SK-N-MC (cell line): ENCODE data around the gene PRICKLE2.

ENCODE experiments used
- DNase-seq: peaks from one replicate; pipeline ENCODE4 v3.0.0-alpha.2; 2011; ENCODE audit warnings: low read depth, low spot score
- H3K27ac ChIP-seq: fragments of 200-600 bp; sonication (generic); 2 replicates; pipeline ENCODE4 v1.5.1; 2016; ENCODE audit warnings: mixed run types
- H3K36me3 ChIP-seq: fragments of 200-600 bp; sonication (generic); 2 replicates; pipeline ENCODE4 v1.6.1; 2017; ENCODE audit warnings: antibody characterized with exemption, low read length, mixed read lengths; ENCODE audit not compliant: insufficient read depth
- H3K4me3 ChIP-seq: fragments of 200-600 bp; sonication (generic); 2 replicates; pipeline ENCODE4 v1.5.1; 2016
- H3K9ac ChIP-seq: fragments of 200-600 bp; sonication (generic); 2 replicates; pipeline ENCODE4 v1.8.0; 2017; ENCODE audit warnings: mixed run types, mixed read lengths; ENCODE audit not compliant: insufficient read length
- H3K9me3 ChIP-seq: fragments of 200-600 bp; sonication (generic); 2 replicates; pipeline ENCODE4 v1.6.1; 2017; ENCODE audit warnings: low read depth, mild to moderate bottlenecking, antibody characterized with exemption, low read length, moderate library complexity, mixed read lengths
- EZH2 ChIP-seq: fragments of 200-600 bp; sonication (generic); IDR thresholded peaks from one replicate; pipeline ENCODE4 v1.6.1; 2017; ENCODE audit warnings: antibody characterized with exemption
- FOXP2 ChIP-seq: optimal IDR thresholded peaks from 2 replicates; pipeline ENCODE3; 2011; ENCODE audit warnings: mild to moderate bottlenecking, moderate library complexity; ENCODE audit not compliant: insufficient read depth; ENCODE audit errors: extremely low read length, control extremely low read depth
- POLR2AphosphoS5 ChIP-seq: IDR thresholded peaks from 2 replicates; pipeline ENCODE4 v1.6.1; 2012; ENCODE audit warnings: mild to moderate bottlenecking, low read depth, low read length, borderline replicate concordance

The PRICKLE2 gene

GRCh38 chr3:64240959-64241358 lies 15.7 kb upstream of the PRICKLE2 start:
- TF ChIP-seq EZH2 (no peak), FOXP2 (no peak), POLR2AphosphoS5 (no peak)
- Histone ChIP-seq H3K9me3 (no peaks in the 10 kb centered on the region), H3K27ac (no peak overlapping the region), H3K4me3 (no peak overlapping the region), H3K36me3 (no peaks in the 10 kb centered on the region), H3K9ac (no peak overlapping the region)
- no peak for DNase-seq

- DNase-seq, result no peak
- Histone ChIP-seq H3K9ac (no peak overlapping the region), H3K27ac (no peak overlapping the region), H3K9me3 (no peaks in the 10 kb centered on the region), H3K36me3 (no peaks in the 10 kb centered on the region), H3K4me3 (no peak overlapping the region)
- TF ChIP-seq POLR2AphosphoS5, result no peak
- TF ChIP-seq FOXP2, result no peak
- no peak for TF ChIP-seq EZH2
These were observed 15.1 kb upstream of the PRICKLE2 start for GRCh38 chr3:64240396-64240795.

- Histone ChIP-seq H3K36me3 (no peaks in the 10 kb centered on the region), H3K9ac (no peak overlapping the region), H3K27ac (no peak overlapping the region), H3K9me3 (no peaks in the 10 kb centered on the region), H3K4me3 (no peak overlapping the region)
- TF ChIP-seq EZH2 (no peak), POLR2AphosphoS5 (no peak), FOXP2 (no peak)
- DNase-seq, result no peak
These were observed 14.6 kb upstream of the PRICKLE2 start for GRCh38 chr3:64239841-64240240.

GRCh38 chr3:64238971-64239667 lies 13.9 kb upstream of the PRICKLE2 start:
- H3K27ac ChIP-seq, result no peak overlapping the region
- DNase-seq, result no peak
- no peak overlapping the region for H3K9ac ChIP-seq
- no peaks in the 10 kb centered on the region for H3K9me3 ChIP-seq
- TF ChIP-seq FOXP2 (no peak), EZH2 (no peak), POLR2AphosphoS5 (no peak)
- no peak overlapping the region for H3K4me3 ChIP-seq
- H3K36me3 ChIP-seq, result no peaks in the 10 kb centered on the region

GRCh38 chr3:64237083-64237482 lies 11.8 kb upstream of the PRICKLE2 start:
- Histone ChIP-seq H3K4me3 (no peak overlapping the region), H3K36me3 (no peaks in the 10 kb centered on the region), H3K9me3 (no peaks in the 10 kb centered on the region), H3K27ac (no peak overlapping the region), H3K9ac (no peak overlapping the region)
- TF ChIP-seq FOXP2 (no peak), EZH2 (no peak), POLR2AphosphoS5 (no peak)
- DNase-seq, result no peak

GRCh38 chr3:64235605-64236004 lies 10.3 kb upstream of the PRICKLE2 start:
- no peak for TF ChIP-seq POLR2AphosphoS5
- no peak for TF ChIP-seq FOXP2
- TF ChIP-seq EZH2, result no peak
- no peaks in the 10 kb centered on the region for H3K36me3 ChIP-seq
- no peak overlapping the region for H3K9ac ChIP-seq
- no peak overlapping the region for H3K27ac ChIP-seq
- no peak for DNase-seq
- H3K9me3 ChIP-seq, result no peaks in the 10 kb centered on the region
- no peak overlapping the region for H3K4me3 ChIP-seq

GRCh38 chr3:64234571-64234970 lies 9.3 kb upstream of the PRICKLE2 start:
- Histone ChIP-seq H3K27ac (no peak overlapping the region), H3K36me3 (no peaks in the 10 kb centered on the region), H3K4me3 (no peak overlapping the region), H3K9ac (no peak overlapping the region), H3K9me3 (no peaks in the 10 kb centered on the region)
- TF ChIP-seq POLR2AphosphoS5 (no peak), FOXP2 (no peak), EZH2 (no peak)
- no peak for DNase-seq

- Histone ChIP-seq H3K9ac (no peak overlapping the region), H3K36me3 (no peaks in the 10 kb centered on the region), H3K9me3 (no peaks in the 10 kb centered on the region), H3K27ac (no peak overlapping the region), H3K4me3 (no peak overlapping the region)
- no peak for TF ChIP-seq FOXP2
- TF ChIP-seq POLR2AphosphoS5, result no peak
- no peak for TF ChIP-seq EZH2
- DNase-seq, result no peak
These were observed 7.6 kb upstream of the PRICKLE2 start for GRCh38 chr3:64232821-64233220.

GRCh38 chr3:64229903-64230302 lies 4.6 kb upstream of the PRICKLE2 start:
- DNase-seq, result no peak
- no peak for TF ChIP-seq POLR2AphosphoS5
- TF ChIP-seq FOXP2, result no peak
- TF ChIP-seq EZH2, result no peak
- Histone ChIP-seq H3K27ac (no peak overlapping the region), H3K4me3 (no peak overlapping the region), H3K9ac (no peak overlapping the region), H3K36me3 (no peaks in the 10 kb centered on the region), H3K9me3 (no peaks in the 10 kb centered on the region)
